RPMI7951 (cell line): ENCODE results near the gene STRIP1. TPM values are rescaled to one million over a fixed set of nuclear protein-coding genes. Genes with fewer than 3 reads are reported as not detected.

ENCODE experiments used
- DNase-seq: peaks from one replicate; pipeline ENCODE4 v3.0.0-alpha.2; 2012; ENCODE audit warnings: low read depth
- total RNA-seq: library from RNA; depleted of rRNA; stranded (reverse); fragments of >200 nt; shearing (Covaris generic); gene quantifications from 2 replicates; pipeline ENCODE4 v1.2.3, GENCODE V29; 2014; rRNA removed

STRIP1 gene
- total RNA-seq, 1 experiment from 2014 or later = 25.7 TPM

DNA sequence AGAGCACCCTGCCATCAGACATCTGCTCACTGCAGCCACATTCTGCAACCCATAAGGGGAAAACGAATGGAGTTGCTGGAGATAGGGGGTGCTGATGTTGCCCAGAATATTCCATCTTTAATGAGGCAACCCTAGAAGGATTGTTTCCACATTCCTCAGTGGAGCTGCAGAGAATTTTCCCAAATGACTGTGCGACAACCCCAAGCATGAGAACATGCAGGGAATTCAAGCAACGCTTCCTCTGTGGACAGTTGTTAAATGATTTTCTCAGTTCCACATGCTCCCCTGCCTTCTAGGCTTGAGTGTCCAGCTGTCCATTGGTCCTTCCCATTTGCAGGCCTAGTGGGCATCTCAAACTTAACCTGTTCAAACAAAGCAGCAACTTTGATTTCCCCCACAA is 57.4 kb downstream of the STRIP1 start:
- no peak for DNase-seq

DNA sequence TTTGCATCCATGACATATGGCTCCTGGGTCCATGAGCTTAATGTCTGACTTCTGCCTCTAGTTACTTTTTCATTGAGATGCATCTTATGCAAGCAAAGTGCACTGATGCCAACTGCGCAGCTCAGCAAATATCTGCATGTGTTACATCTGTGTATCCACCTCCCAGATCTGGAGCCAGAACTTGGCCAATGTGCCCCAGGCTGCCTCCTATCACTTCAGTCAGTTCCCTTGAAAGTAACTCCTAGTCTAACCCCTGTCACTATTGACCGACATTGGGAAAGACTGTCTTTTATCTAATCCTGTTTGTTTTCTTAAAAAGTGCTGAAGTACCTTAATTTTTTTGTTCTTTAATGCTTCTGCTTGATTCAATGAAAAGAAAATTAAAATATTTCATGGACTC is 58.6 kb downstream of the STRIP1 start:
- no peak for DNase-seq

DNA sequence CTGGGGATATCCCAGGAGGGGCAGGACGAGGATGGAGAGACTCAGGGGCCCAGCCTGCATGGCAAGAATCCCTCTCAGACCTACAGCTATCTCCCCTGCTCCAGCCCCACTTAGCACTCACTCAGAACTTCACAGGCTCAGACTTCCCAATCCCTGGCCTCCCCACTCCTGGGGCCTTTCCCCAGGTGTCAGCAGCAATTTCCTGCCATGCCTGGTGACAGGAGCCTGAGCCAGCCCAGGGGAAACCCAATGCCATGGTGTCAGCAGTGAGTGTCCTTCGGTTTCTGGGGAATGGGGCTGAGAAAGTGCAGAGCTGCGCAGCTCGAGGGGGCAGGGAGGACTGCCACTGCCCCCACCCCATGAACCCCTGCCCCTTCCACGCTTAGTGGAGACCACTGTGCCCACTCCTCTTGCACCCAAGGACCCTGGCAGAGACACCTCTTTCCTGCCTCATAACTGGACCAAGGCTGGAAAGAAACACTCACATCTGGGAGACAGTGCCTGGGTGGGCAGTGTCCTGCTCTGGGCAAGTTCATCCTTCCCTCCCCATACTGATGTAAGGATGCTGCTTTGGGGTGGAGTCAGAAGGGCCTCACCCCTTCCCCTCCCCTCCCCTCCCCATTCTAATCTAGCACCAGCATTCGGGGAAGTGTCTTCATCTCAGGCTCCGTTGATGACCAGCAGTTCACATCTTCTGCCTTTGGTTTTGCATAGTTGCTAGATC is 60.7 kb downstream of the STRIP1 start:
- DNase-seq = no peak

- no peak for DNase-seq
These were observed 63.2 kb downstream of the STRIP1 start for GRCh38 chr1:110097507-110098221.

DNA sequence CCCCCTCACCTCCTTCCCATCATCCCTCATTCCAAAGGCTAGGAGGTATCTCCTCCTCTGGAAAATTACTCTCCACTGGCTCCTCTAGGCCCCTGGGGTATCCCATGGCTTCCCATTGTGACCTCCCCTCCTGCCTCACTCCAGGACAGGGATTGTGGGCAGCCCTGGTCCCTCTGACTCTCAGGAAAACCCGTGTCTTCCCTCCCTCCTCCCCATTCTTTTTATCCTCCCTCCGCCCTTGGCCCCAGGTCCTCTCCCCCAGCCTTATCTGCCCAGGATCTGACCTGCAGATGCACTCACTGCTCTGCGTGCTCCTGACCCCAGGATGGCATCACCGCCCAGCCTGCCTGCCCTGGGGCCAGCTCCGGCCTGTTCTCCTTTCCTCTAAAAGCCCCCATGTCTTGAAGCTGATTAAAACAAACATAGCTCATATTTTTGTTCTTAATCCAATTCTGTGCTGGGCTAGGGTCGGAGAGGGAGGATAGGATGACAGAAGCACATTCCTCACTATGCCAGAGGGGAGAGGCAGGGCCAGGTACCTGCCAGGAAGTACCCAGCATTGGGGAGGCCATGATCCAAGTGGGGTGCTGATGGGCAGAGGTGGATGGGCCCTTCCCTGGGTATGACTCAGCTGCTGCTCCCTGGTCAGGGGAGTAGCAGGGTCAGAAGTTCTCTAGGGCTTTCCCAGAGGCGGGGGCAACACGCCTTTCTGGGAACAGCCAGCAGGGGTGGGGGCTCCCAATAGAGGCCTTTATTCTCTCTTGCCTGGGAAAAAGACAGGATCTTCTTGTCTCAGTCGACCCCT is 64.0 kb downstream of the STRIP1 start:
- DNase-seq = peak; percentile 89

DNA sequence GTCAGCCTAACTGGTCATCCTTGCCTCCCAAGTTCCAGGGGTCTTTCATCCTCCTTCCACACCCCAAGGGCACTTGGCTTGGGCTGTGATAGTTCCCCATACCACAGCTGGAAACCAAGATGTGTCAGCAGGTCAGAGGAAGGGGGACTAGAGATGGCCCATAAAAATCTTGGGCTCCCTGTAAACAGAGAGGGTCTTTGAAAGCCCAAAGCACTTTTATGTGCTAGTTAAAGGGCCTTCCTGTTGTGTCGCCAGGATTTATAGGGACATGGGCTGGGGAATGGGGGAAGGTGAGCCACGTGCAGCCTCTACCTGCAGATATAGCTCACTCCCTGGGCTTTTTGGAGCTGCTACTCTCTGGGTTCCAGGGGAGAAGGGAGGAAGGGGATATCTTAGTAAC is 65.9 kb downstream of the STRIP1 start:
- DNase-seq = no peak

DNA sequence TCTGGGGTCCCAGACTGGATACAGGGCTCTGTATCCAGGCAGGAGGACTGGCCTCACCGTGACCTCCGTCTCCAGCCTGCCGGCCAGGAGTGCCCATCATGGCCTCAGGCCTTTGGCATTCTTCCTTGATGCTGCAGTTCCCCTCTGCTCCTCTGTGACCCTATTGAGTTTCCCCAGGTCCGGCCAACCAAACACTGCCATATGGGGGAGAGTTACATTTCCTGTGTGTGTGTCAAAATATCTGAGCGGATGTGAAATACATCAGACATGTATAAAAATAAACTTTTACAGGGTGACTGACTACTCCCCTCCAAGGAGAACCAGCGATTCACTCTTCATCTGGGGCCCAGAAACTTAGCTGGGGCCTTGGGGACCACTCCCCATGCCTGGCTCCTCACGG is 67.7 kb downstream of the STRIP1 start:
- peak; percentile 89 for DNase-seq

Other genes starting within 250 kb of the STRIP1 start
- 35.4 and 51.5 TPM in 2 replicates for gene CSF1, start 123.8 kb upstream of the STRIP1 start, total RNA-seq
- 43.1 and 47.5 TPM in 2 replicates for gene AHCYL1, start 49.9 kb upstream of the STRIP1 start, total RNA-seq
- not detected in 2 replicates for gene ALX3, start 36.0 kb downstream of the STRIP1 start, total RNA-seq
- 0.24 TPM in 1 of 2 replicates, not detected in the other for gene UBL4B, start 77.8 kb downstream of the STRIP1 start, total RNA-seq
- gene SLC6A17, start 115.9 kb downstream of the STRIP1 start, total RNA-seq = 1.2 and 1.8 TPM in 2 replicates
- 0.84 and 2.0 TPM in 2 replicates for gene KCNC4, start 175.7 kb downstream of the STRIP1 start, total RNA-seq